Stimulated activated CD8-positive, alpha-beta memory T cell treated with anti-CD3 and anti-CD28 coated beads, Interleukin-4, amount 100 ng/mL, for 4 hours (primary cell): ENCODE data around the gene GRIK2.

Experiments used
- DNase-seq, 2 donors: peaks; one replicate each; pipeline ENCODE4 v3.0.0-alpha.2; 2020; ENCODE audit warnings: low read depth in 2 of 2, low spot score in 1 of 2

Gene GRIK2

GRCh38 chr6:101537753-101538316 is 144.3 kb downstream of the GRIK2 start:
- DNase-seq = no peak

- no peak for DNase-seq
Measured at GRCh38 chr6:101539510-101540245, 146.2 kb downstream of the GRIK2 start.

- DNase-seq = no peak
Measured at GRCh38 chr6:101541894-101542293, 148.4 kb downstream of the GRIK2 start.

- no peak for DNase-seq
Measured at GRCh38 chr6:101543796-101544195, 150.3 kb downstream of the GRIK2 start.

DNA sequence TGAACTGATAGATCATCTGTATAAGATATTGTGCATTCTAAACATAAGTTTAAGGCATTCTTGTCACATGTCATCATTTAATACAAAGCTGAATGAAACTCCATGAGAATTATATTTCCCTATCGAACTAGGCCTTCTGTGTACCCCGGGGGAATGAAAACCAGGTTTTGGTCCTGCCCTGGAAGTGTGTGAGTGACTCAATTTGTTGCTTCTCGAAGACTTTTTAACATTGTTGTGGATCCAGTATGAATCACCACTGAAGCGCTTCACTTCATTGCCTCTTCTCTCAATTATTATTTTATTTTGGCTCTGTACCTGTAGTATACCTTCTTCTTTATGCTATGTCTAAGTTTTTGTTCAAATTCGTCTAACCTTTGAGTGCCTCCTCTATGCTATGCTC is 150.8 kb downstream of the GRIK2 start:
- DNase-seq = no peak

DNA sequence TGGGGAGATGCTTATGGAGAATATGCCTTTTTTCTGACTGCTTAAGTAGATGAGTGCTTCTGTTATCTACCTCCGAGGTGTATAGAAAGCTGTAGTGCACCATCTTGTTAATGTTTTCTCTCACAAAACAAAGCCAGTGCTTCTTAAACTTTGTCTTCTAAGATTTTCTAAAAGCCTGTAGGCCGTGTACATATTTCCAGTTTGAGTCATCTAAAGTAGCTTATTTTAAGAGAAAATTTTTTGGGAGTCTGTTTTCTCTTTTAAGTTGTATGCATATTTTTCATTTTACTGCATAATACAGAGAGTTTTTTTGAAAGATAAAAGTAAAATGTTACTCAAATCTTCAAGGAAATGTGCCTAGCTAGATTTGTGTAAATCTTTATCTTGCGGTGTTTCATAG is 151.7 kb downstream of the GRIK2 start:
- no peak for DNase-seq

DNA sequence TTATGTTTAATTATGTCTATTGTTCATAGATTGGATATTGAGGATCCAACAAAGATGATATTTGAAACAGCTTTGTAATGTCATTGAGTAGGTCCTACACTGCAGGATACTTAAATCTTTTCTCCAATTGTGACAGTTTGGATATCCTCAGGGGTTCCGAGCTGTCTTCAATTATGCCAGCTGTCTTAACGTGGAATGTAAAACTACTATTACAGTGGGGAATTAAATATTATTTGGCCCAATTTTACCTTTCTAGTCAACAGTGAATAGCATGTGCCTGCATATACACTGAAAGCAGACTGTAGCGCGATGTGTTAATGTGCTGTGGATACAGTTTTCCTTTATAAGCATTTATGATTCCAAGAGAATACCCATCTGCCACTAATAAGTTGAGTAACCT is 156.9 kb downstream of the GRIK2 start:
- DNase-seq = no peak

DNA sequence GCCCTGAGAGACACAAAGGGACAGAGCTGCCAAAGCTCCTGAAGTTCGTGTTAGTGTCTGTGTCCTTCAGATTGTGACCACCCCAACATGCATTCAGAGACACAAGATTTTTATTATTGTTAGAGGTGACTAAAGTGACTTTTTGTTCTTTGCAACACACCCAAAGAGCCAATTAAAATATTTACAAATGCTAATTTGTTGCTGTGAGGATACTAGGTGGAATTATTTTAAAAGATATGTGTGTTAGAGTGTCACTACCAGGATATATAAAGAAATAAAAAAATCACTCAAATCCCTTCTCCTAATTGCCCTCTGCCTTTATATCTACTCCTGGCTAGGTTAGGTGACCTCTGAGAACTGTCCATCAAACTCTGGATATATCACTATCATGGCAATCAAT is 160.7 kb downstream of the GRIK2 start:
- DNase-seq = no peak

- DNase-seq = no peak
Measured at GRCh38 chr6:101558712-101559111, 165.2 kb downstream of the GRIK2 start.

- DNase-seq = no peak
Measured at GRCh38 chr6:101572627-101573026, 179.1 kb downstream of the GRIK2 start.

DNA sequence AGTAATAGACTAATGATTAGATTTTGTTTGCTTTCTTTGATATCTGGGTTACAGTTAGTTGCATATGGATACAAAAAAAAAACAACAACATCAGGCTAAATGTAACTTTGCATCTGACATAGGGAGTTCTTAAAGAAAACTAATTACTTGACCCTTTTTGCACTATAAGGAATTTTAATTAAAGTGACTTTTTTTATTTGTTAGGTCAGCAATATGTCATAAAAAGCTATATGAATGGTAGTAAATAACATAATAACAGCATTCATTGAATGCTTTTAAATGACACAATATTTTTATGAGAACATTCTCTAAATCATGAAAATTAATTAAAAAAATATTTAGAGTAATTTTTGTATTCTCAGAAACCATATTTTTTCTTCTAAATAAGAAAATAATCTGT is 183.6 kb downstream of the GRIK2 start:
- DNase-seq = no peak

GRCh38 chr6:101578306-101578705 is 184.8 kb downstream of the GRIK2 start:
- DNase-seq = no peak

- no peak for DNase-seq
Measured at GRCh38 chr6:101582792-101583191, 189.3 kb downstream of the GRIK2 start.

DNA sequence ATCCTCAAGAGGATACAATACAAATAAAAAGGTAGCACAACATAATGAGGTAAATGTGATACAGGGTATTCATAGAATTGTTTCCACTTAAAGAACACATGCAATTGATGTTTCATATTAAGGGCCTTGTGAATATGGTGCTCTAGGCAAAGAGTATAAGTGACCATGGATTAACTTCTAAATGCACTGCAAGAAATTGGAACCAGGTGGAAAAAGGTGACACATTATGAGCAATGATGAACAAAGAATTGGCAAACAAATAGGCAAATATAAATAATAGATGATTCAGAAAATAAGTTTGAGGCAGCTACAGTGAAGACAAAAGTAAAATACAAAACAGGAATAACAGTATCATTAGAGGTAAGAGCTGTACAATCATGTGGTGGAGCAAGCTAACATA is 192.0 kb downstream of the GRIK2 start:
- no peak for DNase-seq

DNA sequence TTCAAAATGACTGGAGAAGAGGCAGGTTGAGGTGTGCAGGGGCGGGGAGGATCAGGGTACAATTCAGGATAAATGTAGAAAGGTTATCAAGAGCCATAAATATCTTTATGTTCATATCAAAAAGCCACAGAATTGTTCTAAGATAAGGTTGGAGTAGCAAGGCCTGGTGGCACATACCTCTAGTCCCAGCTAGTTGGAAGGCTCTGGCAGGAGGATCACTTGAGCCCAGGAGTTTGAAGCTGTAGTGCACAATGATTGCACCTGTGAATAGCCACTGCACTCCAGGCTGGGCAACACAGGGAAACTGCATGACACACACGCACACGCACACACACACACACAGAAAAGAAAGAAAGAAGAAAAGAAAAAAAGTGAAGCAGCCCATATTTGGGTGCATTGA is 194.8 kb downstream of the GRIK2 start:
- no peak for DNase-seq

DNA sequence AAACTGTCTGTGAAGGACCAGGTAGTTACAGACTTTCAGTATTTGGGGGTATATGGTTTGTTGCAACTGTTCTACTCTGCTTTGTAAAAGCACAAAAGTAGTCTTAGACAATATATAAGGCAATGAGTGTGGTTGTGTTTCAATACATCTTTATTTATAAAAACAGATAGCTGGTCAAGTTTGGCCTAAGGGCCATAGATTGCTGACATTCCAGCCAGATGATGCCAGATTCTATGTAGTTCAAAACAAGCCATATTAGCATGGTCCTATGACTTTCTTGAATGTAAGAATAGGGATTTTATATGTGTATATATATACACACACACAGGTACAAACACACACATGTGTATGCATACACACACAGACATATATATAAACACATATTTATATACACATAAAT is 201.8 kb downstream of the GRIK2 start:
- no peak for DNase-seq

- DNase-seq = no peak
Measured at GRCh38 chr6:101597693-101598092, 204.2 kb downstream of the GRIK2 start.

DNA sequence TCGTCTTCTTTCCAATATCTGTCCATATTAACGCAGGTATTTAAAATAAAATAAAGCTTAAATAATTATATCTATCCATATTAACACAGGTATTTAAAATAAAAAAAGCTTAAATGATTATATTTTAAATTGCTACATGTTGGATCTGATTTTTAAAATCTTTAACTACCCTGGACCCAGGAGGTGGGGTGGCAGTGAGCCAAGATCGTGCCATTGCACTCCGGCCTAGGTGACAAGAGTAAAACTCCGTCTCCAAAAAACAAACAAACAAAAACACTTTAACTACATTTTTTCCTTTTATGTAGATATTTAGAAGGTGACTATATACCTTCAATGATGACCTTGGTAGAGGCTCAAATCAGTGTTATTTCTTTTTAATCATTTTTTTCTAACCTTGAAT is 211.9 kb downstream of the GRIK2 start:
- DNase-seq = no peak

GRCh38 chr6:101605874-101606273 is 212.4 kb downstream of the GRIK2 start:
- DNase-seq = no peak

GRCh38 chr6:101607111-101607690 is 213.7 kb downstream of the GRIK2 start:
- DNase-seq = no peak

DNA sequence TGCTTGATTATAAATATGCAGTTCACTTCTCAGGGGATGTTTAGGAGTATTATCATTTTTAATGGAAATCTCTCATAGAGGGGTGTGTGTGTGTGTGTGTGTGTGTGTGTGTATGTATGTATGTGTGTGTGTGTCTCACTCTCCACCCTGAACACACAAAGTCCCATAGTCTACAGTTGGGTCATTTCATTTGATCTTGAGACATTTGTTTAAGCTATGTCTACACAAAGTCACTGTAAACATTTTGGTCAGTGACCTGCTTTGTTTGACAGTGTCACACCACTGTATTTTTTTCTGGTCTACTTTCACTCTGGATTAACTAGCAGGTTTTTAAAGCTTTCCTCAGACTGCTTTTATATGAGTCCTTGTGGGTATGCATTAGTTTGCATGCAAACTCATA is 215.2 kb downstream of the GRIK2 start:
- DNase-seq = no peak

GRCh38 chr6:101613556-101613955 is 220.0 kb downstream of the GRIK2 start:
- no peak for DNase-seq

GRCh38 chr6:101614774-101615173 is 221.3 kb downstream of the GRIK2 start:
- DNase-seq = no peak
